ENCODE measurements around the gene IKZF2.

GRCh38 chr2:213104903-213105202, 46.6 kb downstream of the IKZF2 start:
- TF ChIP-seq POLR2A (IDR thresholded peaks at IDR 0.05; ENCODE audit: extremely low read depth, insufficient read length), result no peak
- TF ChIP-seq, protein P1, sequence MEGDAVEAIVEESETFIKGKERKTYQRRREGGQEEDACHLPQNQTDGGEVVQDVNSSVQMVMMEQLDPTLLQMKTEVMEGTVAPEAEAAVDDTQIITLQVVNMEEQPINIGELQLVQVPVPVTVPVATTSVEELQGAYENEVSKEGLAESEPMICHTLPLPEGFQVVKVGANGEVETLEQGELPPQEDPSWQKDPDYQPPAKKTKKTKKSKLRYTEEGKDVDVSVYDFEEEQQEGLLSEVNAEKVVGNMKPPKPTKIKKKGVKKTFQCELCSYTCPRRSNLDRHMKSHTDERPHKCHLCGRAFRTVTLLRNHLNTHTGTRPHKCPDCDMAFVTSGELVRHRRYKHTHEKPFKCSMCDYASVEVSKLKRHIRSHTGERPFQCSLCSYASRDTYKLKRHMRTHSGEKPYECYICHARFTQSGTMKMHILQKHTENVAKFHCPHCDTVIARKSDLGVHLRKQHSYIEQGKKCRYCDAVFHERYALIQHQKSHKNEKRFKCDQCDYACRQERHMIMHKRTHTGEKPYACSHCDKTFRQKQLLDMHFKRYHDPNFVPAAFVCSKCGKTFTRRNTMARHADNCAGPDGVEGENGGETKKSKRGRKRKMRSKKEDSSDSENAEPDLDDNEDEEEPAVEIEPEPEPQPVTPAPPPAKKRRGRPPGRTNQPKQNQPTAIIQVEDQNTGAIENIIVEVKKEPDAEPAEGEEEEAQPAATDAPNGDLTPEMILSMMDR (IDR thresholded peaks at IDR 0.05; ENCODE audit: low read depth, low read length), result no peak
